Muscle of arm (tissue), 12 donors: ENCODE data around the gene ASTN2. TPM values are rescaled to one million over a fixed set of nuclear protein-coding genes. Genes with fewer than 3 reads are reported as not detected.

ENCODE experiments used
- DNase-seq: peaks from one replicate; pipeline ENCODE4 v3.0.0-alpha.2; 2013
- polyA plus RNA-seq, 12 donors: library from polyadenylated mRNA; unstranded; fragments of 120-200 nt; gene quantifications; one replicate each; pipeline ENCODE4 v1.2.1, GENCODE V29; 2013; ENCODE audit not compliant: insufficient read length in 12 of 12

Gene ASTN2
- polyA plus RNA-seq, 12 donors = 3.7 to 15.7 (median 5.5) TPM; not detected in 2

DNA sequence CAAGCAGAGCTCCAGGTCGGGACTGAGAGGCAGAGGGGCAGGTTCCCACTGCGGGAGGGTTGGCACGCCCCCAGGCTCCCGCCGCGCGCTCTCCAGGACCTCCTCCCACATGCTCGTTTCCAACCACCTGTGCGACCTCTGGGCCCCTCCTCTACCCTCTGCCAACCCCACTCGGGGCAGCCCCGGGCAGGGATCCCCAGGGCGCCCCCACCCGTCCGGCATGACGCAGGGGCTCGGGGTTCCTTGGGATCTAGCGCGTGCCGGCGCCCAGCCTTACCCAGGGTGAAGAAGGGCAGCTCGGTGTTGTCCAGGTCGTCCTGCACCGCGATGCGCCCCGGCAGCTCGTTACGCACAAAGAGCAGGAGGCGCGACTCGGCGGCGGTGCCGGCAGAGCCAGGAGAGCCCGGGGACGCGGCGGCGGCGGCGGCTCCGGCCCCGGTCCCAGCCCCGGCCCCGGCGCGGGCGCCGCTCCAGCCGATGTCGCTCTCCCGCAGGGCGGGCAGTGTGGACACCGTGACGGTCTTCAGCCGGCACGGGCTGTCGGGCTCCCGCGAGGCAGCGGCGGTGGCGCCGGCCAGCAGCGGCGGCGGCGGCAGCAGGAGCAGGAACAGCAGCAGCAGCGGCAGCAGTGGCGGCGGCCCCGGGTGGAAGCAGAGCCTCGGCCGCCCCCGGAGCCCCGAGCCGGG, 494 bp downstream of the ASTN2 start:
- no peak for DNase-seq

- DNase-seq = no peak
Measured at GRCh38 chr9:117413346-117414219, 1.3 kb downstream of the ASTN2 start.

- no peak for DNase-seq
Measured at GRCh38 chr9:117412841-117413240, 2.0 kb downstream of the ASTN2 start.

- no peak for DNase-seq
Measured at GRCh38 chr9:117412006-117412715, 2.7 kb downstream of the ASTN2 start.

DNA sequence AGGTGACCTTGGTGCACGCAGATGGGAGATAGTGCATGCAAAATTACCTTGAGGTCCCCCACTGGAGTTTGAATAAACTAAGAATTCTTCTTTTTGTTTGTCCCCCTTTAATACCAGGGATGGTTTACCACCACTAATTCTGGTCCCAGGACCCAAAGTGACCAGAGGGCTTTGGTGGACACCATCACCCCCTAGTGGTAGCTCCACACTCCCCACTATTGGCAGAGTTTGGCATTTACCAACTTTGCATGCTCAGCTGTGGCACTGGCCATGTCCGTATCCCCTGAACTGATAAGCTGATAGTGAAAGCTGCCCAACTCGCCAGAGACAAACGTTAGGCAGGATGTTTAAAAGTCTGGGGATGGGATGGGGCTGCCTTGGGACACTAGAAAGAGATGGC, 3.3 kb downstream of the ASTN2 start:
- DNase-seq = no peak

- DNase-seq = no peak
Measured at GRCh38 chr9:117409321-117409720, 5.5 kb downstream of the ASTN2 start.

GRCh38 chr9:117407436-117408022, 7.3 kb downstream of the ASTN2 start:
- no peak for DNase-seq

- DNase-seq = no peak
Measured at GRCh38 chr9:117405950-117406705, 8.7 kb downstream of the ASTN2 start.

DNA sequence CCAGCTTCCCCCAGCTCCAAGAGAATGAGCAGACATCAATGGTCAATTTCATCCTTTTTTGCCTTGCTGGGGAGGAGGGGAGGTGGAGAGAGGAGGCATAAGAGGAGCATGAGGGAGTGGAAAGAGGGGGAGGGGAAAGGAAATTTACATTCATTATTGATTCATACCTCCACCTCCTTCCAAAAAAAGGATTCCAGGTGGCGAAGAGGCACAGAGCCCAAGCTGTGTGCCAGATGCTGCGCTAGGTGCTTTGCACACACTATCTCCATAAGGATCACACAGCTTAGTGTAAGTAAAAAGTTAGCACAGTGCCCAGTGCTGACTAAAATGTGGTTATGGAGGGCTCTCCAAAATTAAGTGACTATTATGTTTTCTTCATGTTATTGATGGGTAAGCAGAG, 11.0 kb downstream of the ASTN2 start:
- DNase-seq = no peak

GRCh38 chr9:117403403-117403811, 11.4 kb downstream of the ASTN2 start:
- no peak for DNase-seq

DNA sequence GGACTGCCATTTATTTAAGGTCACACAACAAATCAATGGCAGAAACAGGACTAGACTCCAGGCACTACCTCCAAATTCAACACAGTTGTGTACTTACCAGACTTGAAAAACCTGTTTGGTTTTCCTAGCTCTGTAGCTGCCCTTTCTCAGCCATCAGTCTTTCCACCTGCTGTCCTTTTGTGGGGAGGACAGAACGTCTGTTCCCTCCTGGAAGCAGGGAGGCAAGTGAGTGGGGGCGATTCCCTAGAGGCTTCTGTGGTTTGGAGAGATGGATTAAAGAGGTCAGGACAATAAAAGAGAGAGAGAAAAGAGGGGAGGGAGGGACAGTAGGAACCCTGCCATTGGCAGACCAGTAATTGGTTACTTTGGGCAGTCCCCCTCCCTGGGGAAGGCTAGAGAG, 14.7 kb downstream of the ASTN2 start:
- DNase-seq = no peak

DNA sequence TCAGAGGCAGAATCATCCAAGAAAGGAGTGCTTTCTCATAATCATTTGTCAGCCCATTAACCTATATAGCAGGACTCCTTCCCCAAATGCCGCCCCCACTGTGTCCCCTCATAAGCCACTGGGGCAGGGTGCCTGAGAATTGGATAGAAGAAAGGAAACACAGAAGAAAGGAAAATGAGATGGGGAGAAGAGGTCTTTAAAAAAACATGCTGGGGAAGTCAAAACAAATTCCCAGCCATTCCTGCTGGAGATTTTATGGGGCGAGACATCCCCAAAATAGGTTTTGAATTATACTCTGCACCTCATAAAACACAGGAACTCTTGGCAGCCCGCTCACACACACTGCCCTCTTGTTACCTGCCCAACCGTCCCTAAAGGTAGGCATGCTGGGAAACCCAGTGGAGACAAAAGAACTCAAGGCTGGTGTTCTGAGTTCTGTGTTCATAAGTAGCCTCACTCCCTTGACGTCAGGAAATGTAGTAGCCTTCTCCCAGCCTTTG, 19.7 kb downstream of the ASTN2 start:
- no peak for DNase-seq

DNA sequence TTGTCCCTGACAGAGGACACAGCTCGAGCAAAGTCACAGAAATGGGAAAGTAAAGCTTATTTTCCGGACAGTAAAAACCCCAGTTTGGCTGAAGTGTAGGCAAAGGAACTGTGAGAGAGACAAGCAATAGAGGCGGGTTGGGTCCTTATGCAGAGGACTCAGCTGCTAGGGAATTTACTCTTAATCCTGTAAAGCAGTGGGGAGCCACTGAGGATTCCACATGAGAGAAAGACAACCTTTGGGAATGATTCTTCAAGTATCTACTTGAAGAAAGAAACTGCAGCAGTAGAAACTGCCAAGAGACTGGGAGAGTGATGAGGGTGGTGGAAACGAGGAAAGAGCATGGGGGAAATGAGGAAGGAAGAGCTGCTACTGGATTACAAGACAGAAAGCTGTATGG, 20.2 kb downstream of the ASTN2 start:
- DNase-seq = no peak

GRCh38 chr9:117392992-117393391, 21.9 kb downstream of the ASTN2 start:
- no peak for DNase-seq

DNA sequence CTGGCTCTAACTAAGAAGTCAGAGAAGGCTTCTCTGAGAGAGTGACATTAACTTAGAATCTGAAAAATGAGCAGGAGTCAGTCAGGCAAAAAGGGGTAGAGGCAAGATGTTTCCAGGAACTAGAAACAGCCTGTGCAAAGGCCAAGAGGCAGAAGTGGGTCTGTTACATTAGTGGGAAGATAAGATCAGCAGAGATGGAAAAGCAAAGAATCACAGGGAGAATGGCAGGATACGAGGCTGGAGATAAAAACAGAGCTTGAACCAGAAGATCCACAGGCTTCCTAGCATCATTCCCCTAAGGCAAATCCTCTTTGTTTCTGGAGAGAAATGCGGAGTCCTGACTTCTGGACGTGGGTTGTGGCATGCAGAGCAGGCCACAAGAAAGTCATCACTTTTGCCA, 27.4 kb downstream of the ASTN2 start:
- DNase-seq = no peak

DNA sequence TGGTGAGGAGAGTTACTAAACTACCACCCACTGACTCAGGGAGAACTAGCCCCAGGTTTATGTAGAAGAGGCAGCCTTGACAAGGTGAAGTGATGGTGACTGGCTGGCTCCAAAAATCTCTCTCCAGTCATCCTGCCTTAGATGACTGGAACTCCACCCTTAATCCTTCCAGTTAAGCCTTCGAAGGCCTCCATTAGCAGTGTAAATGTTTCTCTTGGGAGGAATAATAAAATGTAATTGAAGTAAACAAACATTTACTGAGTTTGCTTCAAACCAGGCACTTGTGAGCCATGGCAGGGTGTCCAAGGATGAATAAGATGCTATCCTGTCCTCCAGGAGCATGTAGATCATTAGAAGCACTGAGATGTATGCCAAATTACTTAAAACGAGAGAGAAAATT, 35.5 kb downstream of the ASTN2 start:
- no peak for DNase-seq

DNA sequence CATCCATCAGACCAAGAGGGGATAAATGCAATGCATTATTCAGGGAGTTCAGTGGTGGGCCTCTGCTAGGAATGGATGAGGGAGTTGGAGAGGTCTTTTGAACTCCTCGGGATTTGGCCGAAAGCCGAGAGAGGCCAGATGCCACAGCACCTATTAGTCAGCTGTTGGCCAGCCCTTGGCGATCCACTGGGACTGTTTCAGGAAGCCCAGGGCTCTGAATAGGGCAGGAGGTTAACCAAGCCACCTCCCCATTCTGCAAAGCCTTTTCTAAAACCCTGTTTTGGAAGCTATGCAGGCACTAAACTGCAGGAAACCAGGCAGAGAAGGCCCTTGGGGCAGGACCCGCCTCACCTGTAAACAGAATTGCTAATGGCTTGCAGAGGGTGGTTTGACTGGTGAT, 37.8 kb downstream of the ASTN2 start:
- no peak for DNase-seq

- no peak for DNase-seq
Measured at GRCh38 chr9:117375956-117376355, 38.9 kb downstream of the ASTN2 start.

DNA sequence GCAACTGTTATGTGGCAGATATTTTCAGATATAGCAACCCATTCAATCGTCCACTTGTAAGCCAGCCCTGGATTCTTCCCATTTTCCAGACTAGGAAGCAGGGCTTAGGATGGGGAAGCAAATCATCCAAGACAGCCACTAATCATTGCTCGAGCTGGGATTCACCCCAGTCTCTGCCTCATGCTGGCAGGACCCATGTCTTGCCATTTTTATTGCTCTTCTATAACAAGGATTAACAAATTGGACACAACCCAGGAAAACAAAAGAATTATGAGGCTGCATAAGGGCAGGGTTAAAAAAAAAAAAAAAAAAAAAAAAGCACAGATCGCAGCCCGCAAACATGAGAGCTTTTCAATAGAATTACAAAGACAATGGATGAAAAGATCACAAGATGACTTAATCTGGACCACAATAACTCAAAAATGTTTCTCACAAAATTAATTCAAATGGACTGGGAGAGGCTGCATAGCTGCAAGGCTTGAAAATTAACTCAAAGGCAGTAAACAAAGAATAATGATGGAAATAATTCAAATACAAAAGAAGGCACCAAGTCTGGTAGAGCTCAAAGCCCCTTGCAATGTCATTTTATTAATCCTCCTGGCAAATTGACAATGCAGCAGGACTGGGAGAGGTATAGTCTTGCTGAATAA, 40.7 kb downstream of the ASTN2 start:
- no peak for DNase-seq

DNA sequence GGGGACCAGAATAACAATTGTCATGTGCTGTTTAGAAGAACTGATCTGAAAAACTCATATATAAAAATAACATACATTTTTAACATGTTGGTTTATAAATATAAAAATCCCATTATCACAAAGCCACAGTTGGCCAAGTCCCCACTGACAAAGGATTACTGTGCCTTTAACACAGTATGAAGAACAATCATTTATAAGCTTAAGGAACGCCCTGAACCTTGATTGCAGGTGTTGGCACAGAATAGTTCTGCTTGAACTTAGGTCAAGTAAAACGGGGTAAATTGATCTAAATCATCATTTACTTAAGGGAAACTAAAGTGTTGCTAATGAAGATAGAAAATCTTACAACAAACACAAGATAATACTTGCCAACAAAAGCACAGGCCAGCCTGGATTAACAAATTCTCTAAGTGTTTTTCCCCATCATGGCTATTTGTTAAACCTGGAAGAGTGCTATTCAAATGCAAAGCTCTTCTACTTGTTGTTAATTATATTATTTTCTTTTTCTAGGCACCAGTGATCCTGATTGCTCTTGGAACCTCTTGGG, 46.1 kb downstream of the ASTN2 start:
- no peak for DNase-seq
